ENCODE results near the gene MMRN1. TPM values are rescaled to one million over a fixed set of nuclear protein-coding genes. Genes with fewer than 3 reads are reported as not detected.

Gene MMRN1, protein sequence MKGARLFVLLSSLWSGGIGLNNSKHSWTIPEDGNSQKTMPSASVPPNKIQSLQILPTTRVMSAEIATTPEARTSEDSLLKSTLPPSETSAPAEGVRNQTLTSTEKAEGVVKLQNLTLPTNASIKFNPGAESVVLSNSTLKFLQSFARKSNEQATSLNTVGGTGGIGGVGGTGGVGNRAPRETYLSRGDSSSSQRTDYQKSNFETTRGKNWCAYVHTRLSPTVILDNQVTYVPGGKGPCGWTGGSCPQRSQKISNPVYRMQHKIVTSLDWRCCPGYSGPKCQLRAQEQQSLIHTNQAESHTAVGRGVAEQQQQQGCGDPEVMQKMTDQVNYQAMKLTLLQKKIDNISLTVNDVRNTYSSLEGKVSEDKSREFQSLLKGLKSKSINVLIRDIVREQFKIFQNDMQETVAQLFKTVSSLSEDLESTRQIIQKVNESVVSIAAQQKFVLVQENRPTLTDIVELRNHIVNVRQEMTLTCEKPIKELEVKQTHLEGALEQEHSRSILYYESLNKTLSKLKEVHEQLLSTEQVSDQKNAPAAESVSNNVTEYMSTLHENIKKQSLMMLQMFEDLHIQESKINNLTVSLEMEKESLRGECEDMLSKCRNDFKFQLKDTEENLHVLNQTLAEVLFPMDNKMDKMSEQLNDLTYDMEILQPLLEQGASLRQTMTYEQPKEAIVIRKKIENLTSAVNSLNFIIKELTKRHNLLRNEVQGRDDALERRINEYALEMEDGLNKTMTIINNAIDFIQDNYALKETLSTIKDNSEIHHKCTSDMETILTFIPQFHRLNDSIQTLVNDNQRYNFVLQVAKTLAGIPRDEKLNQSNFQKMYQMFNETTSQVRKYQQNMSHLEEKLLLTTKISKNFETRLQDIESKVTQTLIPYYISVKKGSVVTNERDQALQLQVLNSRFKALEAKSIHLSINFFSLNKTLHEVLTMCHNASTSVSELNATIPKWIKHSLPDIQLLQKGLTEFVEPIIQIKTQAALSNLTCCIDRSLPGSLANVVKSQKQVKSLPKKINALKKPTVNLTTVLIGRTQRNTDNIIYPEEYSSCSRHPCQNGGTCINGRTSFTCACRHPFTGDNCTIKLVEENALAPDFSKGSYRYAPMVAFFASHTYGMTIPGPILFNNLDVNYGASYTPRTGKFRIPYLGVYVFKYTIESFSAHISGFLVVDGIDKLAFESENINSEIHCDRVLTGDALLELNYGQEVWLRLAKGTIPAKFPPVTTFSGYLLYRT
- total RNA-seq (2014; rRNA removed; shearing (Covaris generic)), result not detected in 2 replicates

DNA sequence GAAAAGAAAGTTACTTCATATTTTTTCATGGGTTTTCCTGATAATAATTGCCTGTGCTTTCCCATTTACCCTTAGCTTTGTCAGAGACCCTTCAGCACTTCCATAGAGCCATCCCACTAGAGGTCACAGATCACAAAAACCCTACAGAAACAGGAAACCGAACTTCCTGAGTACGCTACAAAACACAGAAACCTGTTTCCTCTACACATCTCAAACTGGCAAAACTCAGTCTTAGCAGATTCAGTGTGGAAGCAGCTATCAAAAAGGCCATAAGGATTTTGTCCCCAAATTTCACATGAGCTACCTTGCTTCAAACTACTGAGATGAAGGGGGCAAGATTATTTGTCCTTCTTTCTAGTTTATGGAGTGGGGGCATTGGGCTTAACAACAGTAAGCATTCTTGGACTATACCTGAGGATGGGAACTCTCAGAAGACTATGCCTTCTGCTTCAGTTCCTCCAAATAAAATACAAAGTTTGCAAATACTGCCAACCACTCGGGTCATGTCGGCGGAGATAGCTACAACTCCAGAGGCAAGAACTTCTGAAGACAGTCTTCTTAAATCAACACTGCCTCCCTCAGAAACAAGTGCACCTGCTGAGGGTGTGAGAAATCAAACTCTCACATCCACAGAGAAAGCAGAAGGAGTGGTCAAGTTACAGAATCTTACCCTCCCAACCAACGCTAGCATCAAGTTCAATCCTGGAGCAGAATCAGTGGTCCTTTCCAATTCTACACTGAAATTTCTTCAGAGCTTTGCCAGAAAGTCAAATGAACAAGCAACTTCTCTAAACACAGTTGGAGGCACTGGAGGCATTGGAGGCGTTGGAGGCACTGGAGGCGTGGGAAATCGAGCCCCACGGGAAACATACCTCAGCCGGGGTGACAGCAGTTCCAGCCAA lies at the start of gene MMRN1:
Gene MMRN1, plus strand, starts transcription at position 206 of the 902 bp plus-strand sequence. Its CDS starts 118 bp downstream, at position 324.
- DNase-seq (ENCODE audit: low read depth), result no peak

DNA sequence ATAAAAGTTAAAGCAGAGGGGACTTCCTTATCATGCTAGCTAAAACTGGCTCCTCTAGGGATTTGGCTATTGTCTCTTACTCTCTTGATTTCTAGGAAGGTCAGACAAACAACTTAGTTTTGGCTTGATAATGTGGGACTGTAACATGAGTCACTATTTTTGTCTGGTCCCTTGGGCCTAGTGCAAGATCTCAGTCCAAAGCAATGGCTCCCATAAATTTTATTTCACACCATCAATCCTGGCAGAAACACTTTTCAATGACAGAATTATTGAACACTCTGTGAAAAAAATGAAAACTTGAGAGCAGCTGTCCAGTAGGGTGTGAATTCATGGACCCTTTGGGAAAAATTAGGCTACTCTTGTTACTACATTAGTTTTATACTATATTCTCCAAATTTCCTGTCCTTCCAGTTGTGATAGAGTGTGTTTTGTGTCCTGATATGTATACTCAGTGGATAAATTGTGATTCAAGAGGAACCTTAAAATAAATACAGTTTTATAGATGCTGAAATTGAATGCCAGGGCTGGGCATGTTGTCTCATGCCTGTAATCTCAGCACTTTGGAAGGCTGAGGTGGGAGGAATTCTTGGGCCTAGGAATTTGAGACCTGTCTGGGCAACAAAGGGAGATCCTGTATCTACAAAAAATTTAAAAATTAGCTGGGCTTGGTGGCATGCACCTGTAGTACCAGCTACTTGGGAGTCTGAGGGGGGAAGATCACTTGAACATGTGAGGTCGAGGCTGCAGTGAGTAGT lies 46.9 kb upstream of the MMRN1 start:
- no peak for DNase-seq (ENCODE audit: low read depth)

DNA sequence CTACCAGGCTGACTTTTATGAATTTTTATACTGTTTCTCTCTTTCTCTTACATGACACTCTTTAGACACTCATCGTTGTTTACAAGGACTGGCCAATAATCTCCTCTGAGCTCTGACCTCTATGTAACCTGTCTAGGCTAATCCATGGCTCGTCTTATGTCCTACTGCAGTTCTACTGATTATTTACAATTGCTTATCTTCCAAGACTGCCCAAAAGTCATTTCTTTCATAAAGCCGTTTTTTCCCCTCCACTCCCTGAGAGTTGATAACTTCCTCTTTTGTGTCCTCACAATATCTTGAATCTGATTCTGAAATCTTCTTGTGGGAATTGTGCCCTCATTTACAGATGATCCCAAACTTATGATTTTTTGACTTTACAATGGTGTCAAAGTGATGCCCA lies 39.4 kb upstream of the MMRN1 start:
- DNase-seq (ENCODE audit: low read depth), result no peak

DNA sequence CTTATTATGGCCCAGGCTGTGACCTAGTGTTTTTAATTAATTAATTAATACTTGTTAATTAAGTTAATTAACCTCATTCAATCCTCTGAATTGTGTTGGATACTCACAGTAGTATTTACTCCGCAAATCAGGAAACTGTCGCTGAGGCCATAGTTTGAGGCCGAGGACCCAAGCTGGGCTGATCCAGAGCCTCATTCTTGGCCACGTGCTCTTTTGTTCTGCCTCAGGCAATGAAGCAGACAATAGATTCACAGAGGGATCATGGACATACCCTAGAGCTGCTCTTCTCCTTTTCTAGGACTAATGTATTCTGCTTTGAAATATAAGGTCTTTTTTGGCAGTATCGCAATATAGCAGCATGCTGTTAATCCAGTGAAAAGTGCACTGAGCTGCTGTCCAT lies 33.7 kb upstream of the MMRN1 start:
- no peak for DNase-seq (ENCODE audit: low read depth)

DNA sequence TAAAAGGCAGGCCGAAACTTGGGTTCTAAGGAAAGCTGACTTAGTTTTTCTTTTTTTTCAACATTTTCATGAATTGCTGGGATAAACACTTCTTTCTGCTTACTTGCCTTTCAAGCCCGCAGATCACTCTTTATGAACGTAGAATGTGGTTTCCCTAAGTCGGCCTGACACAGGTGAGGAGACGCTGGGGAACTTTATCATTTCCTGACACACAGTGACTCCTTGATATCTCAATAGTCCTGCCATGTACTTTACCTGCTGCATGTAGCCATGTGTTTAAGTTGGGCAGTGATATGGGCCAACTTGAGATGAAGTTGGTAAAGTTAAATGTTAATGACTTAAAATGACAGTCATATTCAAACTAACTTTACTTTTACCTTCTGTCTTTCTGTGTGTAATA lies 31.1 kb upstream of the MMRN1 start:
- no peak for DNase-seq (ENCODE audit: low read depth)

DNA sequence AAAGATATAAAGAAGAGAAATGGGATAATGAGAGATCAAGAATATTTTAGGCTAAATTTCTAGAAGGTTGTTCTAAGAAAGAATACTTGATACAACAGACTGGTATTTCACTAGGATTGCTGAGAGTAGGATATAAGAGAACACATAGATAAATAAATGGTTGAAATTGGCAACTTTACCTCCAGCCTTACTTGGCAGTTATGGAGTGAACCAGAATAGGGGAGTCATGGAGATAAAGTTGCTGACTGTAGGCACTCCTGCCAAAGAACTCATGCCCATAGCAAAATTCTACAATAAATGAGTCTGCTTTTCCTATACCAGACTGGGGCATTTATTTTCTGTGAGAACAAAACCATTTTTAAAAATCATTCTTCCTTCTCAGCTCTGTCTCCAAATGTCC lies 26.4 kb upstream of the MMRN1 start:
- DNase-seq (ENCODE audit: low read depth), result no peak

DNA sequence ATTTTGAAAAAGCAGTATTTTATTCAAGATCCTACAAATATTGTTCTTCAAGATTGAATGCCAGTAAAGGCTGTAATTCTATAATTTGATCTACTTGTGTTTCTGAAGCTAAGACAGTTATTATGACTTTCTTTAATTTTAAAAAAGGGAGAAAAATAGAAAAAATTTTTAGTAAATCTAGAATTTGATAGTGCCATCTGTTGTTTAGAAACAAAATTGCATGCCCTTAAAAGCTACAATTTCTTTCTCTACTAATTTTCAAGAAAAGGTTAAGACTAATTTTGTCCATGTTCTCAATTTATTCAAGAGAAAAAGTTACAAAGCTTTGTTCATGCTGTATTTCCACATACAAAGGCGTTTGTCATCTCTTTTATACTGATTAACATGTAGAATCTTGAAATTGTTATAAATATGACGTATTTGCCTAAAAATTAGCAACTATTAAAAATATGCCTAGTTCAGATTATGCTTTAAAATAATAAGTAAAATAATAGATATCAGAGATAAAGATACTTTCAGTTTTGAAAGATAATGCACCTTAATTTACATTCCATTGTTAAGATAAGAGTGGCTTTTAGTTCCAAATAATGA lies 25.6 kb upstream of the MMRN1 start:
- DNase-seq (ENCODE audit: low read depth), result no peak

DNA sequence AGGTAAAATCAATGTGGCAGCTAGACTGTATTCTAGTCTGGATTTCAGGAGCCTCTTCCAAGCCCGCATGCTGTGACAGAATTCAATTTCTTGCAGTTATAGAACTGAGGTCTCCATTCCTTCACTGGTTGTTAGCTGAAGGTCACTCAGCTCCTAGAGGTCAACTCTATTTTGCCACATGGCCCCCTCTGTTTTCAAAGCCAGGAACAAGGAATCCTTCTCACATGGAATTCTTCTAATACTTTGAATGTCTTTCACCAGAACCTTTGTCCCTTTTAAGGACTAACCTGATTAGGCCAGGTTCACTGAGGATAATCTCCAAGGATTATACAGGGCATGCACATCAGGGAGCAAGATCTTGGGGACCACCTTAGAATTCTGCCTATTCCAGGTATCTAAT lies 23.4 kb upstream of the MMRN1 start:
- DNase-seq (ENCODE audit: low read depth), result no peak

DNA sequence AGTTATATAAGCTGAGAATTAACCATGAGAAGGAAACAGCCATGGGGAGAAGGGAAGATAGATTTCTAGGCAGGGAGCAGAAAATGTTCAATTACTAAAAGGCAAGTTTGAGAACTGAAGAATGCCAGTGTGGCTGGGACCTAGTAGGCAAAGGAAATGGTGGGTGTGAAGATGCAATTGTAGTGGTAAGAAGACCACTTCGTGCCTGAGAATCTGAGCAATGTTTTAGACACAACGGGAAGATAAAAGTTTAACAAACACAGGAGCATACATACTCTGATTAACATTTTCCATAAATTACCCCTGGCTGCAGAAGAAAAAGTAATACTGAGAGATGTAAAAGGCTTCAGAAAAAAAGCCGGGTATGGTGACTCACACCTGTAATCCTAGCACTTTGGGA lies 18.1 kb upstream of the MMRN1 start:
- no peak for DNase-seq (ENCODE audit: low read depth)

DNA sequence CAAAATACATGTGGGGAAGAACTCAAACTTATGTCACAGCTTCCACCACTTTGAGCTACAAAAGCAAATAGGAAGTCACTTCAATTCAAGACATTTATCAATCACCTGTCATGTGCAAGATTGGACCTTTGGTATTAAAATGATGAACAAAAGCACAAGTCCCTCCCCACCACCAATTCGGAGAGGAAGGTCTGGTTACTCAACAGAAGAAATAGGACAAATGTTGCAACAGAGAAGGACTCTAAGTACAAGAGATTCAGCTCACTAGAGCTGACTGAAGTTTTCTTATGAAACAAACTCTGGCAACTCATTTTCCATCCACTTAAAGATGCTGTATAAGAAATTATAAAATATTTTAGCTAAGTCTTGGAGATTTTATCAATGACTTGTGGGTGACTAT lies 16.0 kb upstream of the MMRN1 start:
- DNase-seq (ENCODE audit: low read depth), result no peak

DNA sequence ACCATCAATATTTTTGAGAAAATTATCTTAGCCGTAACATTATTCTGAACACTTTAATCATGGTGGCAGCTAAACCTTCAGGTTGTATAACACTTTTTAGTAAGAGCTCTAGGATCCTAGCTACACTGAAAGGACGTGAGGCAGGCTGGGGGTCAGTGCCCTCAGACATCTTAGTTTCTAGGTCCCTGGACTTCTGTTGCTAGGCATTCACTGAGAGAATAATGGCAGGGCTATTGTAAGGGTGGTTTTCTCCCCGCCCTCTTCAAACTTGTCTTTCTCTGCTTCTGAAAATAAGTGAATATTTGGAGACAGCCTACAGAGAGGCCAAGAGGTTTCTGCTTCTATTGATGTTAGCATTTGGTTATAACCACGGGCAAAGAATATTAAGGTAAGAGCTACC lies 15.4 kb upstream of the MMRN1 start:
- no peak for DNase-seq (ENCODE audit: low read depth)

DNA sequence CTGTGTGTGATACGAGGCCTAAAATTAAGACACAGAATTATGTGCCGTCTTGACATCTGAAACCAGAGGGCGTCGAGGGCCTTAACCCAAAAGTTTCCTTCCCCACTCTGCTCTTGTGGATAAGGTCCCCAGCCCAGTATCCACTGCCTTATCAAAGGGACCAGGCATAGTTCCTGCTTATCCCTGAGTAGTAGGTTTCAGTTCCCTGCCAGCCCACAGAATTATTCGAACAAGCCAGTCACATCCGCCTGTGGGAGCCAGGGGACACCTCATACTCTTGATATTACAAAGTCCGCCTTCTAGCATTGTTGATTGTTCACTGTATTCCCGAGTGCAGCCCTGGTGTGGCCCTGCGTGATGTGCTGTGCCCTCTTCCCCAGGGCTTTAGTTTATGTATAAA lies 5.4 kb upstream of the MMRN1 start:
- DNase-seq (ENCODE audit: low read depth), result peak; percentile 5

DNA sequence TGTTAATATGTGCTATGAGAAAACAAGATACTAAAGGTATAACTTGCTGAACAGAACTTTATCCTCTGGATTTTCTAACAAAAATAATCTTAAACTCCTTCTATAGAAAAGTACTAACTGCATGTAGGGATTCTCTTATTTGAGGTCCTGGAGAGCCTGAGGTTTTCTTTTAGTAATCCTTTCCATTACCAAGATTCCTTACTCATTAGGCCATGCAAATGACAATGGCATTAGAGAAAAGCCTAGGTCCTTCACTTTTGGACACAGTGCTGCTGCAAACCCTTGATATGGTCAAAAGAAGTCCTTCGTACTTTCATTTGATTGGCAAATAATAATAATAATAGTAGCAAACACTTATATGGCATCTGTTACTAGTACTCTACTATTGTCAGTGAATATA lies 3.2 kb downstream of the MMRN1 start:
- no peak for DNase-seq (ENCODE audit: low read depth)

DNA sequence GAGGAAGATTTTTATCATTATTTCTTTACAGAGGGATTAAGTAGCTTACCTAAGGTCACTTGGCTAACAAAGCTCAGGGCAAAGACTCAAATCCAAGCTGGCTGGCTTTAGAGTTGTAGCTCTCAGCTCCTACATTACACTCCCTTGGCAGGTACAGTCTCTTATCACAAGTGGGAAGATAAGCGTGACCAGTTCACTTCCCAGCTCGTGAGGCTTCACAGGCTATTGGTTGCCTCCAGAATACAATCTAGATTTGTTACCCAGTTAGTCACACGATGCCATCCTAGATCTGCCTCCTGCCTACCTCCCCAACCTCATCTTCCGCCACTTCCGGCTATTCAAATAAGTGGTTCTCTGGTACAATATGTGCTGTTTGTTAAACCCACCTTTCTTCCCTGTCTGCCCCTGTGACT lies 3.7 kb downstream of the MMRN1 start:
- DNase-seq (ENCODE audit: low read depth), result no peak

DNA sequence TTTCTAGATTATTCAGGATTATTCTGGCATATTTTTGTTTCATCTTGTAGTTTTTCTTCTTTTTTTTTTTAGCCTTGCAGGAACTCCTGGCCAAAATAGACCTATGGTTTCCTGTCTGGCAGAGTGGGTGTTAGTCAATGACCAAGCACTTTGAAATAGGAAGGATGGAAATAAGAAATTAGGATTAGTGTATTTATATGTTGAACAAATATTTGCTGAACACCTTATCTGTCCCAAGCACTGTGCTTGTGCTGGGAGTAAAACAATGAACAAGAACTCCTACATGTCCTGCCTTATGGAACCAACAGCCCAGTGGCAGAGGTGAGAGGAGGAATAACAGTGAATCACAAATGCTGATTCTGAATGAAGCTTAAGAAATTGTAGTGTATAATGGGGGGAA lies 4.5 kb downstream of the MMRN1 start:
- no peak for DNase-seq (ENCODE audit: low read depth)

DNA sequence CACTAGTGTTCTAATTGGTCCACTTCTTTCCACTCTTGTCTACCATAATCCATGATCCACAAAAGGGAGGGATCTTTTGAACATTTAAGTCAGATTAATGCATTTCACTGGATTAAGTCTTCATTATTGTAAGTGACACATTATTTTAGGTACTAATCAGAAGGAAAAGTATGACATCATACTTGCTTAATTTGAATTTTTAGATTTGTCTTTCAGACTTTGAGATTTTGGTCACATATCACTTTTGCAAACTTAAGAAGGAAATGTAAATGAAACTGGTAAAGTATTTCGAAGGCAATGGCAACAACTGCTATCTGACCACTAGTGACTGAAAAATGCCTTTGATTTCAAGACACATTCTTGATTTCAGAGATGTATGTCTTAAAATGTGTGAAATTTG lies 5.2 kb downstream of the MMRN1 start:
- no peak for DNase-seq (ENCODE audit: low read depth)

DNA sequence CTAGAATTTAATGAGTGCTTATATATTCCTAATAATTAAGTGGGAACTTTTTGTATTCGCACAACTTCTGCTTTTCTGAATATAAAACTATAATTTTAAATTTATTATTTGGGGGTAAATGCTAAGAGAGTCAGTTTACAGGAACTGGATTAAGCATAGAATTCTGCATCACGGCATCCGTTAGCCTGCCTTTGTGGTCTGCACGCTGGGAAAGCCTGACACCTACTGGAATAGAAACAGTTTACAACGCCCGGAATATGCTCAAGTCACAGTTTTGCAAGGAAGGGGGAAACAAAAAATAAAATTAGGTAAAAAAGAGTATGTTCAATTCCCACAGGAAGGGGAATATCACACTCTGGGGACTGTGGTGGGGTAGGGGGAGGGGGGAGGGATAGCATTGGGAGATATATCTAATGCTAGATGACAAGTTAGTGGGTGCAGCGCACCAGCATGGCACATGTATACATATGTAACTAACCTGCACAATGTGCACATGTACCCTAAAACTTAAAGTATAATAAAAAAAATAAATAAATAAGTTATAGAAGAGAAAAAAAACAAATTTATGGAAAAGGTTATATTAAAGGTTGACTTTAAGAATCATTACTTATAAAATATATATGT lies 7.3 kb downstream of the MMRN1 start:
- DNase-seq (ENCODE audit: low read depth), result peak; percentile 31

DNA sequence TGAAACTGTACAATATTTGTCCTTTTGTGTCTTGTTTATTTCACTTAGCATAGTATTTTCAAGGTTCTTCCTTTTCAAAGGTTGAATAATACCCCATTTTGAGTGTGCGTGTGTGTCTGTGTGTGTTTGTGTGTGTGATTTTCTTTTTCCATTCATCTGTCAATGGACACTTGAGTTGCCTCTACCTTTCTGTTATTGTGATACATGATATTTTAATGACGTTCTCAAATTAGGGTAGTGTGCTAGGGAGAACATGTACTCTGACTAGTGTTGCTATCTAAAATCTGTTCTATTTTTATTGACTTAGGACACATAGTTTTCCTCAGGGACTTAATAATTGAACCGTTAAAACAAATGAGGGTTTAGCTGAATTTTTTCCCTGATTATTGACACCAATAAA lies 9.9 kb downstream of the MMRN1 start:
- DNase-seq (ENCODE audit: low read depth), result no peak

DNA sequence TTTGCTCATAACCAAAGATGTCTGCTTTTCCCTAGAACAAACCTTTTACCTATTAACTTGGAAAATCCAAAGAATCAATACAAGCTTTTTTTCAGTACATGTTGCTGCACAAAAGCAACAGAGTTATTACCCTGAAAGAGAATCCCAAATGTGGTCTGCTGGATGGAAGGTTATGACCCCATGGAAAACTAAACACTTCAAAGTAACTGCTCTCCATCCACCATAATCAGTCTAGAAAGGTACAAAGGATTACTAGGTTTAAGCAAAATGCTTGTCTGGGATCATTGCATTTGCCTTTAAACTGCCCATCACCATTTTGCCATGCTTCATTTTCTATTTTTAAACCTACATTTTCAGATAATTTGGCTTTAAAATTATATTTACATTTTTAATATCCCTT lies 11.7 kb downstream of the MMRN1 start:
- no peak for DNase-seq (ENCODE audit: low read depth)
